WTC11 (cell line): Measurements from ENCODE around the gene UPF2. TPM values are rescaled to one million over a fixed set of nuclear protein-coding genes. Genes with fewer than 3 reads are reported as not detected.
A peak's percentile ranks its signal among the peaks of the same experiment; 100 is the strongest.

Experiments
- ATAC-seq: fragments of 200-7000 bp; cut with Tn5 transposase; 2 replicates; pipeline ENCODE4 v1.10.0; 2021; ENCODE audit warnings: mild to moderate bottlenecking, moderate library complexity
- CTCF ChIA-PET: fragments of 300-600 bp; sonication (Branson Sonifier 250); formaldehyde crosslinking; loops from one replicate; lab custom pipeline; 2021; ENCODE audit warnings: antibody characterized with exemption; lab: Charles Lee
- POLR2A ChIA-PET: fragments of 350-600 bp; sonication (Branson Sonifier 250); formaldehyde crosslinking; loops from one replicate; lab custom pipeline; 2021; ENCODE audit warnings: antibody characterized with exemption; lab: Charles Lee
- DNase-seq: peaks from one replicate; pipeline ENCODE4 v3.0.0; 2021; ENCODE audit warnings: low spot score
- H3K27ac Mint-ChIP-seq: 2 replicates; pipeline ENCODE4 v1.8.0; 2021; ENCODE audit warnings: mixed read lengths
- H3K27me3 Mint-ChIP-seq: 2 replicates; pipeline ENCODE4 v1.8.0; 2021; ENCODE audit warnings: low read depth, mild to moderate bottlenecking, moderate library complexity, mixed read lengths
- H3K36me3 Mint-ChIP-seq: 2 replicates; pipeline ENCODE4 v1.8.0; 2021; ENCODE audit warnings: mixed read lengths
- H3K4me1 Mint-ChIP-seq: 2 replicates; pipeline ENCODE4 v1.8.0; 2022; ENCODE audit warnings: mixed read lengths
- H3K4me3 Mint-ChIP-seq: 2 replicates; pipeline ENCODE4 v1.8.0; 2021; ENCODE audit warnings: mild to moderate bottlenecking, moderate library complexity, mixed read lengths
- H3K9me3 Mint-ChIP-seq: 2 replicates; pipeline ENCODE4 v1.8.0; 2021; ENCODE audit warnings: mixed read lengths
- AR ChIP-seq: fragments of 250-450 bp; sonication (Bioruptor Pico); IDR thresholded peaks from 2 replicates; pipeline ENCODE4 v1.9.0; 2021; ENCODE audit warnings: mild to moderate bottlenecking
- ATF2 ChIP-seq: sonication (generic); formaldehyde crosslinking; IDR thresholded peaks from 2 replicates; pipeline ENCODE4 v1.8.1; 2022; ENCODE audit warnings: low read depth, missing genetic modification reagents, borderline replicate concordance
- CREB1 ChIP-seq: sonication (generic); formaldehyde crosslinking; IDR thresholded peaks from 2 replicates; pipeline ENCODE4 v1.8.0; 2023; ENCODE audit warnings: mild to moderate bottlenecking, missing genetic modification reagents
- CREM ChIP-seq: sonication (generic); formaldehyde crosslinking; IDR thresholded peaks from 2 replicates; pipeline ENCODE4 v1.8.1; 2022; ENCODE audit warnings: mild to moderate bottlenecking, missing genetic modification reagents, moderate library complexity
- ESRRA ChIP-seq: sonication (generic); formaldehyde crosslinking; IDR thresholded peaks from 2 replicates; pipeline ENCODE4 v1.8.1; 2022; ENCODE audit warnings: mild to moderate bottlenecking, missing genetic modification reagents, borderline replicate concordance
- ETV6 ChIP-seq: sonication (generic); formaldehyde crosslinking; IDR thresholded peaks from 2 replicates; pipeline ENCODE4 v1.8.1; 2022; ENCODE audit warnings: mild to moderate bottlenecking, missing genetic modification reagents
- GABPB1 ChIP-seq: sonication (generic); formaldehyde crosslinking; IDR thresholded peaks from 2 replicates; pipeline ENCODE4 v1.8.1; 2023; ENCODE audit warnings: mild to moderate bottlenecking, missing genetic modification reagents
- IRF1 ChIP-seq: sonication (generic); formaldehyde crosslinking; IDR thresholded peaks from 2 replicates; pipeline ENCODE4 v1.8.0; 2023; ENCODE audit warnings: missing genetic modification reagents
- JUN ChIP-seq: sonication (generic); formaldehyde crosslinking; IDR thresholded peaks from 2 replicates; pipeline ENCODE4 v1.8.0; 2023; ENCODE audit warnings: mild to moderate bottlenecking, missing genetic modification reagents
- KAT7 ChIP-seq: sonication (generic); formaldehyde crosslinking; IDR thresholded peaks from 2 replicates; pipeline ENCODE4 v1.8.1; 2023; ENCODE audit warnings: missing genetic modification reagents, mild to moderate bottlenecking, borderline replicate concordance
- MXD4 ChIP-seq: fragments of 250-450 bp; sonication (Bioruptor Pico); IDR thresholded peaks from 2 replicates; pipeline ENCODE4 v1.8.0; 2021; ENCODE audit warnings: mild to moderate bottlenecking, moderate library complexity, borderline replicate concordance
- NFATC4 ChIP-seq: fragments of 250-450 bp; sonication (Bioruptor Pico); IDR thresholded peaks from 2 replicates; pipeline ENCODE4 v1.9.0; 2021; ENCODE audit warnings: mild to moderate bottlenecking
- NFE2L1 ChIP-seq: sonication (generic); formaldehyde crosslinking; IDR thresholded peaks from 2 replicates; pipeline ENCODE4 v1.8.1; 2023; ENCODE audit warnings: missing genetic modification reagents
- NR2C2 ChIP-seq: sonication (generic); formaldehyde crosslinking; IDR thresholded peaks from 2 replicates; pipeline ENCODE4 v1.8.0; 2022; ENCODE audit warnings: mild to moderate bottlenecking, missing genetic modification reagents
- NR3C1 ChIP-seq: sonication (generic); formaldehyde crosslinking; conservative IDR thresholded peaks from 2 replicates; pipeline ENCODE4 v1.8.1; 2023; ENCODE audit warnings: low read depth, mild to moderate bottlenecking, missing genetic modification reagents
- OVOL2 ChIP-seq: fragments of 250-450 bp; sonication (Bioruptor Pico); IDR thresholded peaks from 2 replicates; pipeline ENCODE4 v1.9.0; 2021; ENCODE audit warnings: mild to moderate bottlenecking, borderline replicate concordance
- SMAD4 ChIP-seq: sonication (generic); formaldehyde crosslinking; IDR thresholded peaks from 2 replicates; pipeline ENCODE4 v1.8.0; 2022; ENCODE audit warnings: mild to moderate bottlenecking, missing genetic modification reagents
- TCF7 ChIP-seq: sonication (generic); formaldehyde crosslinking; IDR thresholded peaks from 2 replicates; pipeline ENCODE4 v1.8.0; 2022; ENCODE audit warnings: mild to moderate bottlenecking, low read depth, missing genetic modification reagents, moderate library complexity
- USF1 ChIP-seq: sonication (generic); formaldehyde crosslinking; IDR thresholded peaks from 2 replicates; pipeline ENCODE4 v1.8.0; 2022; ENCODE audit warnings: mild to moderate bottlenecking, missing genetic modification reagents
- ZMAT4 ChIP-seq: fragments of 250-450 bp; sonication (Bioruptor Pico); IDR thresholded peaks from 2 replicates; pipeline ENCODE4 v1.9.0; 2021; ENCODE audit warnings: mild to moderate bottlenecking
- ZNF232 ChIP-seq: sonication (generic); formaldehyde crosslinking; IDR thresholded peaks from 2 replicates; pipeline ENCODE4 v1.8.0; 2022; ENCODE audit warnings: mild to moderate bottlenecking, missing genetic modification reagents
- ZNF416 ChIP-seq: fragments of 250-450 bp; sonication (Bioruptor Pico); IDR thresholded peaks from 2 replicates; pipeline ENCODE4 v1.9.0; 2021; ENCODE audit warnings: mild to moderate bottlenecking, inconsistent platforms
- ZNF425 ChIP-seq: fragments of 250-450 bp; sonication (Bioruptor Pico); conservative IDR thresholded peaks from 2 replicates; pipeline ENCODE4 v1.9.0; 2021; ENCODE audit warnings: mild to moderate bottlenecking
- ZNF512 ChIP-seq: sonication (generic); formaldehyde crosslinking; IDR thresholded peaks from 2 replicates; pipeline ENCODE4 v1.8.1; 2022; ENCODE audit warnings: missing genetic modification reagents, borderline replicate concordance
- ZNF671 ChIP-seq: fragments of 250-450 bp; sonication (Bioruptor Pico); IDR thresholded peaks from 2 replicates; pipeline ENCODE4 v1.8.0; 2021; ENCODE audit warnings: mild to moderate bottlenecking
- ZSCAN18 ChIP-seq: fragments of 250-450 bp; sonication (Bioruptor Pico); IDR thresholded peaks from 2 replicates; pipeline ENCODE4 v2.1.2; 2022; ENCODE audit warnings: mild to moderate bottlenecking, moderate library complexity
- total RNA-seq: library from RNA; stranded (reverse); gene quantifications from 3 replicates; pipeline ENCODE4 v1.2.3, GENCODE V29; 2021

UPF2 gene
- total RNA-seq, 1 experiment from 2014 or later, result 24.3 TPM

- no peaks in the 10 kb centered on the region for H3K9me3 Mint-ChIP-seq
- no peak overlapping the region for H3K4me3 Mint-ChIP-seq
- H3K27me3 Mint-ChIP-seq, result no peaks in the 10 kb centered on the region
- ChIA-PET POLR2A (no interaction called here), CTCF (no interaction called here)
- H3K4me1 Mint-ChIP-seq, result peaks cover 9% of the 10 kb centered on the region
- H3K27ac Mint-ChIP-seq, result peak overlapping the region; percentile 57
- H3K36me3 Mint-ChIP-seq, result no peaks in the 10 kb centered on the region
- no peak for DNase-seq
- ATAC-seq, result no peak
- TF ChIP-seq ATF2 (CRISPR knock-in tag) (no peak), NR2C2 (no peak), USF1 (CRISPR knock-in tag) (no peak), ZNF671 (CRISPR knock-in tag) (no peak), NR3C1 (CRISPR knock-in tag) (no peak), NFE2L1 (CRISPR knock-in tag) (no peak), ZSCAN18 (CRISPR knock-in tag) (no peak), CREM (CRISPR knock-in tag) (no peak), GABPB1 (no peak), AR (CRISPR knock-in tag) (no peak), OVOL2 (no peak), ZNF416 (CRISPR knock-in tag) (no peak), ZMAT4 (no peak), IRF1 (CRISPR knock-in tag) (no peak), ZNF232 (CRISPR knock-in tag) (no peak), ETV6 (CRISPR knock-in tag) (no peak), JUN (CRISPR knock-in tag) (no peak), TCF7 (CRISPR knock-in tag) (no peak)
Measured at GRCh38 chr10:11908536-11908935, 134.1 kb downstream of the UPF2 start.

- Mint-ChIP-seq H3K4me1 (peaks cover 3% of the 10 kb centered on the region), H3K9me3 (no peaks in the 10 kb centered on the region), H3K36me3 (no peaks in the 10 kb centered on the region), H3K4me3 (no peak overlapping the region), H3K27me3 (no peaks in the 10 kb centered on the region), H3K27ac (no peak overlapping the region)
- ATAC-seq, result no peak
- POLR2A ChIA-PET, result no interaction called here
- CTCF ChIA-PET, result no interaction called here
- no peak for DNase-seq
- no peak for TF ChIP-seq ZNF512 (CRISPR knock-in tag)
- no peak for TF ChIP-seq CREB1 (CRISPR knock-in tag)
- TF ChIP-seq CREM (CRISPR knock-in tag), result no peak
- no peak for TF ChIP-seq NR3C1 (CRISPR knock-in tag)
- TF ChIP-seq MXD4, result no peak
- no peak for TF ChIP-seq SMAD4 (CRISPR knock-in tag)
- no peak for TF ChIP-seq ZNF425 (CRISPR knock-in tag)
- no peak for TF ChIP-seq NFATC4 (CRISPR knock-in tag)
- no peak for TF ChIP-seq ESRRA
- TF ChIP-seq KAT7 (CRISPR knock-in tag), result no peak
Measured at GRCh38 chr10:11907914-11908313, 134.7 kb downstream of the UPF2 start.
